BE2C (cell line): ENCODE data around the gene CRHR2.
A peak's percentile ranks its signal among the peaks of the same experiment; 100 is the strongest.

Experiments used
- DNase-seq: peaks from one replicate; pipeline ENCODE4 v3.0.0-alpha.2; 2020
- H3K27me3 ChIP-seq: fragments of 250-450 bp; sonication (Bioruptor Pico); 2 replicates; pipeline ENCODE4 v1.5.1; 2020; ENCODE audit warnings: mild to moderate bottlenecking
- H3K36me3 ChIP-seq: fragments of 250-450 bp; sonication (Bioruptor Pico); 2 replicates; pipeline ENCODE4 v1.5.1; 2020; ENCODE audit warnings: mild to moderate bottlenecking
- H3K4me1 ChIP-seq: fragments of 250-450 bp; sonication (Bioruptor Pico); 2 replicates; pipeline ENCODE4 v1.5.1; 2020
- H3K4me3 ChIP-seq: 2 replicates; pipeline ENCODE4 v1.5.1; 2011; ENCODE audit warnings: low read depth, low read length
- H3K9me3 ChIP-seq: fragments of 250-450 bp; sonication (Bioruptor Pico); 2 replicates; pipeline ENCODE4 v1.5.1; 2020
- CTCF ChIP-seq: IDR thresholded peaks from 2 replicates; pipeline ENCODE4 v1.5.1; 2012; ENCODE audit warnings: mild to moderate bottlenecking, low read depth, low read length

Gene CRHR2

DNA sequence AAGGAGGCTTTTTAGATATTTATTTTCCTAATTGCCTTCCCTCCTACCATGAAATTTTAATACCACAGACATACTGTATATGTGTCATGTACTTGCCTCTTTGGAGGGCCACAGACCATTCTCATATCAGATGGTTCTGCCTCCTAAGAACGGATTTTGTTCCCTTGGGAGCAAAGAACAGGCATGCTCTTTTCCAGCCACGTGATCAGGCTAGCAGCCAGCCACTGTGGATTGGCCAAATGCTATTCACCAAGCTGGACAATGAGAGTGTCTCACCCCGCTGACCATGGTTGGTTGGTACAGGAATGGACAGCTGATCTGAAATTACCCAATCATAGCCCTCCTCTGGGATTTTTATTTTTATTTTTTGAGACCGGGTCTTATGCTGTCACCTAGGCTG is 21.5 kb upstream of the CRHR2 start:
- Histone ChIP-seq H3K4me3 (no peak overlapping the region), H3K4me1 (peaks cover 7% of the 10 kb centered on the region), H3K36me3 (no peaks in the 10 kb centered on the region), H3K27me3 (no peaks in the 10 kb centered on the region), H3K9me3 (no peaks in the 10 kb centered on the region)
- peak; percentile 52 for DNase-seq
- no peak for TF ChIP-seq CTCF

DNA sequence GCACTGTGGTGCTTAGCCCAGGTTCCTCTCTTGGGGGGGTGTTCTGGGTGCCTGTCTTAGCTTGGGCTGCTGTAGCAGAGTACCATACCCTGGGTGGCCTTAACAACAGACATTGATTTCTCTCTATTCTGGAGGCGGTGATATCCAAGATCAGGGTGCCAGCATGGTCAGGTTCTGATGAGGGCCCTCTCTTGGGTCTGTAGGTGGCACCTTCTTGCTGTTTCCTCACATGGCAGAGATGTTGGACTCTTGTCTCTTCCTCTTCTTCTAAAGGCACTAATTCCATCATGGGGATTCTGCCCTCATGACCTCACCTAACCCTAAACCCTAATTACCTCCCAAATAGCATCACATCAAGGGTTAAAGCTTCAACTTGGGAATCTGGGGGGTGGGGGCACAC is 19.9 kb upstream of the CRHR2 start:
- no peak for DNase-seq
- Histone ChIP-seq H3K4me3 (no peak overlapping the region), H3K4me1 (peaks cover 7% of the 10 kb centered on the region), H3K36me3 (no peaks in the 10 kb centered on the region), H3K9me3 (no peaks in the 10 kb centered on the region), H3K27me3 (no peaks in the 10 kb centered on the region)
- peak; percentile 43; the same call in 1 of the 2 replicates for TF ChIP-seq CTCF

GRCh38 chr7:30700941-30701340 is 18.7 kb upstream of the CRHR2 start:
- H3K4me3 ChIP-seq, result no peak overlapping the region

GRCh38 chr7:30699706-30700495 is 17.6 kb upstream of the CRHR2 start:
- Histone ChIP-seq H3K4me1 (peaks cover 7% of the 10 kb centered on the region), H3K27me3 (no peaks in the 10 kb centered on the region), H3K9me3 (no peaks in the 10 kb centered on the region), H3K4me3 (no peak overlapping the region), H3K36me3 (no peaks in the 10 kb centered on the region)
- TF ChIP-seq CTCF, result no peak
- no peak for DNase-seq

More at GRCh38 chr7:30700941-30701340, 18.7 kb upstream of the CRHR2 start:
- Histone ChIP-seq H3K4me1 (peaks cover 7% of the 10 kb centered on the region), H3K9me3 (no peaks in the 10 kb centered on the region), H3K36me3 (no peaks in the 10 kb centered on the region), H3K27me3 (no peaks in the 10 kb centered on the region)
- TF ChIP-seq CTCF, result no peak
- no peak for DNase-seq

DNA sequence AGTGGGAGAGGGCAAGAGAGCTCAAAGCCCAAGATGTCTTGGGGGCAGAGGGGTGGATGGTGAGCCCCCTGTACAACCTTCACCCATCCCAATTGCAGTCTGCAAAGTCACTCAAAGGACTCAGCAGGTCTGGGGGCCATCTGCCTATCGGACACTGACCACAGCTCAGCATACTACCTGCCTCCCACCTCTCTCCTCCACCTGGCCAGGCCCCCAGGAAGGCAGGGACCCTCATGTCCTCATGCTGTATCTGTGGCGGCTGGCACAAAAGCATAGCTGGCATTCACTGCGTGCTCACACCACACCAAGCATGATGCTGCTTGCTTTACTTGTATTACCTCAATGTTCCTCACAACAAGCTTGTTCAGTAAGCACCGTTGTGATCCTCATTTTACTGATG is 16.2 kb upstream of the CRHR2 start:
- DNase-seq, result no peak
- Histone ChIP-seq H3K27me3 (no peaks in the 10 kb centered on the region), H3K9me3 (no peaks in the 10 kb centered on the region; the same call in 1 of the 2 replicates), H3K36me3 (no peaks in the 10 kb centered on the region), H3K4me3 (no peak overlapping the region), H3K4me1 (peaks cover 4% of the 10 kb centered on the region)
- no peak for TF ChIP-seq CTCF

DNA sequence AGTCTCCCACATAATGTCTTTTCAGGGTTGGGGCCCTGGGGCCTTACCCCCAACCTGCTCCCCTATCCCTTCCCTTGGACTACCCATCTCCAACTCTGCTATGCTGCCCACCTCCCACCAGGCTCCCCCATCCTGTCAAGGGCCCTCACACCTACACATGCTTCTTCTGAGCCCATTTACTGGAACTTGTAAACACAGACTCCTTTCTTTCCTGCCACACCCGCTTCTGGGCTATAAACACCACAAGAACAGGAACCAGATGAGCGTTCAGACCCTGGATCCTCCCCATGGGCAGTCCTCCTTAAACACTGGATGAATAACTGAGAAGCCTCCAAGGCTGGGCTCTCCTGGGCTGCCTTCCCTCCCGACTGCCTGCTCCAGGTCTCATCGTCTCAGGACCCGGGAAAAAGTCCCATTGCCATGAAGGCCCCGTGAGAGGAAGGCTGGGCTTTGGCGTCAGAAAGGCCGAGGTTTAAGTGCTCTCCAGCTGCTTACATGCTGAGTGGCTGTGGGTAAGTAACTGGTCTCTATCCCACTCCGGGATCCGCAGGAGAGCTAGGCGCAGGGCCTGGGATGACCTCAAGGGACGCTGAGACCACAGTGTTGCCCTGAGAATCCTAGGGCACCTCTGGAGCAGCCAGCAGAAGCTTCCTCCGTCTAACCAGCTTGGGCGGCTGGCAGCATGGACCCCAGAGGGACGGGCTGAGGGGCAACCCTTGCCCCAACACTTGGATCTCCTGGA is 15.6 kb upstream of the CRHR2 start:
- Histone ChIP-seq H3K36me3 (no peaks in the 10 kb centered on the region), H3K9me3 (no peaks in the 10 kb centered on the region; the same call in 1 of the 2 replicates), H3K4me1 (no peaks in the 10 kb centered on the region), H3K4me3 (no peak overlapping the region), H3K27me3 (no peaks in the 10 kb centered on the region)
- no peak for TF ChIP-seq CTCF
- DNase-seq, result no peak
